Stimulated activated CD4-positive, alpha-beta T cell treated with anti-CD3 and anti-CD28 coated beads, Interleukin-15, amount 100 ng/mL, for 1 hour (primary cell): Measurements from ENCODE around the gene JAK3.
"Not testable (repeated sequence)": the region's sequence is repeated elsewhere in the genome, so short reads cannot be mapped to it uniquely, and the experiment has no call there.

Experiments used
- DNase-seq, 2 donors: peaks; one replicate each; pipeline ENCODE4 v3.0.0-alpha.2; 2020; ENCODE audit warnings: low read depth in 1 of 2, low spot score in 1 of 2

The JAK3 gene

DNA sequence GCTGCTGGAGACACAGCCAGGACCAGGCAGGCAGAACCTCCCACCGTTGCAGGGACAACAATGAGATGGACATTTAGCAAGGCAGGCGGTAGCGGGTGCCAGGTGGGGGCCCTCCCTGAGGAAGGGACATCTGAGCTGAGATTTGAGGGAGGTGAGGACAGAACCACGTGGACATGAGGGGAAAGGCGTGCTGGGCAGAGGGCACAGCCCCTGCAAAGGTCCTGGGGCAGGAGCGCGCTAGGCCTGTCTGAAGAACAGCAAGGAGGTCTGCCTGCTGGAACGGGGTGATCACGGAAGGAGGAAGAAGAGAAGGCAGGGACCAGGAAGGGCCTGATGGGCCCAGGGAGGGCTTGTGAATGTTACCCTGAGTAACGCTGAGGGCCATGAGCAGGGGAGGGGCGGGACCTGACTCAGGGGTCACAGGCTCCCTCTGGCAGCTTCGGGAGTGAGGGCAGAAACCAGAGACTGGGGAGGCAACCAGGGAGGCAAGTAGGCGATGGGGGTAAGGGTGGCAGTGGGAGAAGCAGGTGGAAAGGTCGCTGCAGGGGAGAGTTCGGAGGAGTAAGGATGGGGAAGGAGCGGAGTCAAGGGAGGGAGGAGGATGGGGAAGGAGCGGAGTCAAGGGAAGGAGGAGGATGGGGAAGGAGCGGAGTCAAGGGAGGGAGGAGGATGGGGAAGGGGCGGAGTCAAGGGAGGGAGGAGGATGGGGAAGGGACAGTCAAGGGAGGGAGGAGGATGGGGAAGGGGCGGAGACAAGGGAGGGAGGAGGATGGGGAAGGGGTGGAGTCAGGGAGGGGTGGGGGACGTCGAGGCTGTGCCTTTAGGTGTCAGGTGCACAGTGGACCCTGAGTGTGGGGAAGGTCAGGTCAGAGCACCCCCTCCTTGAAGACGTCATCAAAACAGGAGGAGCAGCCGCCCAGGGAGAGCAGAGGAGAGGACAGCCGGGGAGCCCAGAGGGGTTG, 68.5 kb downstream of the JAK3 start:
- no peak for DNase-seq

DNA sequence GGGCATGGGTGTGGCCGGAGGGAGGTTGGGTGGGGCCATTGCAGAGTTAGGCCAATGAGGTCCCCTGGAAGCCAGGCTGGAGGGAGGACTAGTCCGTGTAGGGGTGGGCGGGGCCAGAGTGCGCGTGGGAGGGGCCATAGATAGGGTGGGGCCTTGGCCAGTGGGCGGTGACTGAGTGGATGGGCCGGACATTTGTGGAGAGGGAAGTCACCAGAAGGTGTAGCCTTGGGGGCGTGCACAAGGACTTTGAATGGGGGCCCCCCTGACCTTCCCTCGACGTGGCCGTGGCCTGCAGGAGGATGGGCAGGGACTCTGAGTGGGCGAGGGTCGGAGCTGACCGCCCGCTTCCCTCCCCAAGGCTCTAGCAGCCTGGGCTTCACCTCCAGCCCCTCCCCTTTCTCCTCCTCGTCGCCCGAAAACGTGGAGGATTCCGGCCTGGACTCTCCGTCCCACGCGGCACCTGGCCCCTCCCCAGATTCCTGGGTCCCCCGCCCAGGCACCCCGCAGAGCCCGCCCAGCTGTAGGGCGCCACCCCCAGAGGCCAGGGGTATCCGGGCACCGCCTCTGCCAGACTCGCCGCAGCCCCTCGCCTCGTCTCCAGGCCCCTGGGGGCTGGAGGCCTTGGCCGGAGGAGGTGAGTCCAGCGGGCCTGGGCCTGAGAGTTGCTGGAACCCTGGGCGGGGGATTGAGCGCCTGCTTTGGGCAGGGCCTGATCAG, 69.4 kb downstream of the JAK3 start:
- peak in 1 of 2 donors; percentile 20 for DNase-seq

- DNase-seq: not testable (repeated sequence)
These were observed 69.9 kb downstream of the JAK3 start for GRCh38 chr19:17777840-17778239.

DNA sequence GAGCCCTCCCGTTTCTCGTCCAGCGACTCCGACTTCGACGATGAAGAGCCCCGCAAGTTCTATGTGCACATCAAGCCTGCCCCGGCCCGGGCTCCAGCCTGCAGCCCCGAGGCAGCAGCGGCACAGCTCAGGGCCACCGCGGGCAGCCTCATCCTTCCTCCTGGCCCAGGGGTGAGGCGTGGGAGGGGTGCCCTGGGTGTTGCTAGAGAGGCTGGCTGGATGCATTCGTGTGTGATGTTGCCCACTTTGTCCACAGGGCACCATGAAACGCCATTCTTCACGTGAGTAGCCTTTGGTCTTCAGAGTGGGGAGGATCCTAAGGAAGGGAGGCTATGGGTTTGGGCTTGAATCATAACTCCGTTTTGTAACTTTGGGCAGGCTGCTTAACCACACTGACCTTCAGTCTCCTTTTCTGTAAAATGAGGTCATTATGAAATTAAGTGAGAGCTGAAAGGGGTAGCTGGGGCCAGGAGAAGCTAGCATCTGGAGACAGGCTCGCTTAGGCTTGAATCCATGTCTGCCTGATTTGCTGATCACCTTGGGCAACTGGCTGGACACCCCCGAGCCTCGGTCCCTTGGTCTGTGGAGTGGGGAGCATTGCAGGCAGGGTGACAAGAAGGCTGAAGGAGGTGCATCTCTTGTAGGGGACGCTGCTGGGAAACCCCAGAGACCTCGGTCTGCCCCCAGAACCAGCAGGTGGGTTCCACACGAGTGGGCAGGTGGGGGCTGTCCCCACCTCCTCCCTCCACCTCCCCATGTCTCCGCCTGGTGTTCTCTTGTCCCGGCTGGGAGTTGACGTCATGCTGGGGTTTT, 71.6 kb downstream of the JAK3 start:
- DNase-seq: no peak

- DNase-seq: peak in 1 of 2 donors; percentile 18
These were observed 72.4 kb downstream of the JAK3 start for GRCh38 chr19:17775245-17775927.
